HG03280 (cell line): ENCODE data around the gene MCTP1.

Experiments
- ATAC-seq: cut with Tn5 transposase; IDR thresholded peaks from one replicate; pipeline ENCODE4 v1.9.1; 2021; ENCODE audit warnings: mild to moderate bottlenecking, moderate library complexity; ENCODE audit not compliant: unreplicated experiment

The MCTP1 gene

GRCh38 chr5:94674490-94675382, 610.2 kb downstream of the MCTP1 start:
- ATAC-seq, result no peak

GRCh38 chr5:94672746-94673145, 612.1 kb downstream of the MCTP1 start:
- no peak for ATAC-seq

GRCh38 chr5:94670726-94671125, 614.2 kb downstream of the MCTP1 start:
- ATAC-seq, result no peak

- ATAC-seq, result no peak
Observed at GRCh38 chr5:94667937-94668336, 617.0 kb downstream of the MCTP1 start.

- no peak for ATAC-seq
Observed at GRCh38 chr5:94661086-94661485, 623.8 kb downstream of the MCTP1 start.

GRCh38 chr5:94660506-94660905, 624.4 kb downstream of the MCTP1 start:
- ATAC-seq, result no peak

GRCh38 chr5:94658272-94658671, 626.6 kb downstream of the MCTP1 start:
- no peak for ATAC-seq
